Lung microvascular endothelial cell (primary cell): ENCODE results near the gene LTA4H. TPM values are rescaled to one million over a fixed set of nuclear protein-coding genes. Genes with fewer than 3 reads are reported as not detected.

Experiments used
- DNase-seq, 2 donors: peaks; one replicate each; pipeline versions ENCODE4 v3.0.0 to v3.0.0-alpha.2; 2010; ENCODE audit warnings: low read depth in 2 of 2
- total RNA-seq: library from RNA; depleted of rRNA; stranded (reverse); fragments of >200 nt; gene quantifications from 2 replicates; pipeline ENCODE4 v1.2.1, GENCODE V29; 2014

Gene LTA4H
- total RNA-seq, 1 donor from 2014 or later: 47.2 TPM

GRCh38 chr12:96034621-96035282 is 635 bp downstream of the LTA4H start:
- peak; percentile 8 to 59 for DNase-seq

GRCh38 chr12:96033549-96034389 is 1.6 kb downstream of the LTA4H start:
- peak in 1 of 2 donors; percentile 13 for DNase-seq

GRCh38 chr12:96029826-96030225 is 5.6 kb downstream of the LTA4H start:
- DNase-seq: peak in 1 of 2 donors; percentile 63

- DNase-seq: no peak
These were observed 6.8 kb downstream of the LTA4H start for GRCh38 chr12:96028538-96028937.

GRCh38 chr12:96026331-96026730 is 9.1 kb downstream of the LTA4H start:
- no peak for DNase-seq

GRCh38 chr12:96025518-96025917 is 9.9 kb downstream of the LTA4H start:
- DNase-seq: no peak

- no peak for DNase-seq
These were observed 14.9 kb downstream of the LTA4H start for GRCh38 chr12:96020314-96021003.

GRCh38 chr12:96015672-96016071 is 19.7 kb downstream of the LTA4H start:
- peak; percentile 54 to 71 for DNase-seq

- DNase-seq: no peak
These were observed 20.3 kb downstream of the LTA4H start for GRCh38 chr12:96014943-96015599.

GRCh38 chr12:96007729-96008128 is 27.7 kb downstream of the LTA4H start:
- no peak for DNase-seq

GRCh38 chr12:96006727-96007126 is 28.7 kb downstream of the LTA4H start:
- DNase-seq: no peak

- DNase-seq: no peak
These were observed 34.5 kb downstream of the LTA4H start for GRCh38 chr12:96000858-96001257.

GRCh38 chr12:95999484-95999883 is 35.9 kb downstream of the LTA4H start:
- DNase-seq: no peak

GRCh38 chr12:95998611-95999286 is 36.6 kb downstream of the LTA4H start:
- DNase-seq: peak; percentile 65 to 83

- DNase-seq: no peak
These were observed 37.4 kb downstream of the LTA4H start for GRCh38 chr12:95997911-95998510.

- DNase-seq: no peak
These were observed 38.1 kb downstream of the LTA4H start for GRCh38 chr12:95997276-95997675.

- DNase-seq: no peak
These were observed 39.2 kb downstream of the LTA4H start, which contains the start of gene HAL for GRCh38 chr12:95996034-95996658. Gene HAL (minus strand): TSS chr12:95996344. CDS start chr12:95995910, 434 bp downstream.

GRCh38 chr12:95995238-95996031 is 40.0 kb downstream of the LTA4H start:
- DNase-seq: no peak

- no peak for DNase-seq
These were observed 40.9 kb downstream of the LTA4H start for GRCh38 chr12:95994476-95994875.
